HEK293 (cell line): ENCODE measurements around the gene NUP153.

Source experiments
- CTCF ChIA-PET: fragments of 350-600 bp; formaldehyde crosslinking; extraction: SDS; loops from one replicate; lab custom pipeline; 2021; ENCODE audit warnings: antibody characterized with exemption; lab: Yijun Ruan, JAX
- POLR2A ChIA-PET: fragments of 300-600 bp; formaldehyde crosslinking; extraction: SDS; loops from one replicate; lab custom pipeline; 2020; ENCODE audit warnings: antibody characterized with exemption, inconsistent platforms; lab: Yijun Ruan, JAX
- H3K27ac ChIP-seq: fragments of 200-500 bp; sonication (Bioruptor generic); 2 replicates; pipeline ENCODE4 v1.5.1; 2014; ENCODE audit warnings: low read depth, low read length, control low read depth, inconsistent platforms; ENCODE audit errors: extremely low read depth
- H3K36me3 ChIP-seq, 2 experiments: fragments of 200-500 bp in 1 of 2; sonication (Bioruptor generic) in 1 of 2; 1 replicate in 1 of 2; 2 replicates in 1 of 2; pipeline ENCODE4 v1.5.1; 2014 to 2017; ENCODE audit warnings: inconsistent platforms in 2 of 2, low read length in 2 of 2; ENCODE audit not compliant: control insufficient read depth in 2 of 2, insufficient read depth in 1 of 2
- H3K4me1 ChIP-seq: fragments of 200-500 bp; sonication (Bioruptor generic); 2 replicates; pipeline ENCODE4 v1.5.1; 2014; ENCODE audit warnings: mild to moderate bottlenecking, low read length, inconsistent platforms; ENCODE audit not compliant: control insufficient read depth, insufficient read depth
- H3K4me3 ChIP-seq: 2 replicates; pipeline ENCODE4 v1.5.1; 2011; ENCODE audit warnings: low read depth, mild to moderate bottlenecking, control low read depth, low read length, moderate library complexity
- H3K9me3 ChIP-seq: fragments of 200-500 bp; sonication (Bioruptor generic); 2 replicates; pipeline ENCODE4 v1.5.1; 2014; ENCODE audit warnings: low read depth, low read length, inconsistent platforms; ENCODE audit not compliant: control insufficient read depth, insufficient read depth
- BCL11A ChIP-seq: fragments of 450-650 bp; formaldehyde crosslinking; IDR thresholded peaks from 2 replicates; pipeline ENCODE4 v1.5.1; 2016; ENCODE audit warnings: low read depth, missing biosample characterization, missing genetic modification characterization
- GFI1B ChIP-seq: fragments of 450-650 bp; formaldehyde crosslinking; IDR thresholded peaks from 2 replicates; pipeline ENCODE4 v1.5.1; 2016; ENCODE audit warnings: missing biosample characterization, missing genetic modification characterization
- INSM2 ChIP-seq: fragments of 450-650 bp; formaldehyde crosslinking; IDR thresholded peaks from 2 replicates; pipeline ENCODE4 v1.5.1; 2016; ENCODE audit warnings: missing biosample characterization, missing genetic modification characterization
- OSR2 ChIP-seq: fragments of 450-650 bp; formaldehyde crosslinking; IDR thresholded peaks from 2 replicates; pipeline ENCODE4 v1.5.1; 2016; ENCODE audit warnings: missing biosample characterization, missing genetic modification characterization
- ZBTB10 ChIP-seq: fragments of 450-650 bp; formaldehyde crosslinking; IDR thresholded peaks from 2 replicates; pipeline ENCODE4 v1.5.1; 2016; ENCODE audit warnings: missing biosample characterization, missing genetic modification characterization
- ZBTB20 ChIP-seq: fragments of 450-650 bp; formaldehyde crosslinking; IDR thresholded peaks from 2 replicates; pipeline ENCODE4 v1.5.1; 2016; ENCODE audit warnings: missing biosample characterization, missing genetic modification characterization
- ZNF10 ChIP-seq: fragments of 450-650 bp; formaldehyde crosslinking; IDR thresholded peaks from 2 replicates; pipeline ENCODE4 v1.5.1; 2017; ENCODE audit warnings: missing biosample characterization, missing genetic modification characterization
- ZNF148 ChIP-seq: fragments of 450-650 bp; formaldehyde crosslinking; IDR thresholded peaks from 2 replicates; pipeline ENCODE4 v1.5.0; 2017; ENCODE audit warnings: missing biosample characterization, missing genetic modification characterization, borderline replicate concordance
- ZNF19 ChIP-seq: fragments of 450-650 bp; formaldehyde crosslinking; IDR thresholded peaks from 2 replicates; pipeline ENCODE4; 2016; ENCODE audit warnings: missing biosample characterization, missing genetic modification characterization, low read depth
- ZNF248 ChIP-seq: fragments of 450-650 bp; formaldehyde crosslinking; IDR thresholded peaks from 2 replicates; pipeline ENCODE4 v1.5.1; 2017; ENCODE audit warnings: missing biosample characterization, missing genetic modification characterization
- ZNF292 ChIP-seq: fragments of 450-650 bp; formaldehyde crosslinking; IDR thresholded peaks from 2 replicates; pipeline ENCODE4 v1.5.1; 2016; ENCODE audit warnings: low read depth, missing biosample characterization, missing genetic modification characterization, borderline replicate concordance
- ZNF488 ChIP-seq: fragments of 450-650 bp; formaldehyde crosslinking; IDR thresholded peaks from 2 replicates; pipeline ENCODE4 v1.5.1; 2016; ENCODE audit warnings: missing biosample characterization, missing genetic modification characterization
- ZNF501 ChIP-seq: fragments of 450-650 bp; formaldehyde crosslinking; IDR thresholded peaks from 2 replicates; pipeline ENCODE4 v1.5.1; 2016; ENCODE audit warnings: missing biosample characterization, missing genetic modification characterization
- ZNF518A ChIP-seq: fragments of 450-650 bp; formaldehyde crosslinking; conservative IDR thresholded peaks from 2 replicates; pipeline ENCODE4 v1.5.1; 2016; ENCODE audit warnings: low read depth, missing biosample characterization, missing genetic modification characterization
- ZNF629 ChIP-seq: fragments of 450-650 bp; formaldehyde crosslinking; IDR thresholded peaks from 2 replicates; pipeline ENCODE4 v1.5.1; 2017; ENCODE audit warnings: missing biosample characterization, missing genetic modification characterization
- ZNF654 ChIP-seq: fragments of 450-650 bp; formaldehyde crosslinking; IDR thresholded peaks from 2 replicates; pipeline ENCODE4 v1.5.1; 2016; ENCODE audit warnings: low read depth, missing biosample characterization, missing genetic modification characterization
- ZNF76 ChIP-seq: fragments of 450-650 bp; formaldehyde crosslinking; IDR thresholded peaks from 2 replicates; pipeline ENCODE4; 2016; ENCODE audit warnings: low read depth, missing biosample characterization, missing genetic modification characterization, borderline replicate concordance

NUP153 gene

GRCh38 chr6:17703256-17703694 lies 3.5 kb downstream of the NUP153 start:
- peaks cover 0 to 14% of the 10 kb centered on the region in 2 experiments; a peak in 1 of 3 replicates for H3K36me3 ChIP-seq
- H3K27ac ChIP-seq = no peak overlapping the region
- TF ChIP-seq ZNF76 (no peak), GFI1B (tag by site-specific recombination) (no peak), ZBTB20 (tag by site-specific recombination) (no peak), BCL11A (tag by site-specific recombination) (no peak), ZNF488 (tag by site-specific recombination) (no peak), ZNF501 (tag by site-specific recombination) (no peak), INSM2 (tag by site-specific recombination) (no peak), OSR2 (tag by site-specific recombination) (no peak), ZNF148 (tag by site-specific recombination) (no peak), ZNF654 (tag by site-specific recombination) (no peak), ZNF629 (tag by site-specific recombination) (no peak), ZNF248 (tag by site-specific recombination) (no peak), ZBTB10 (tag by site-specific recombination) (no peak), ZNF19 (no peak)
- H3K4me1 ChIP-seq = peaks cover 11% of the 10 kb centered on the region
- no peaks in the 10 kb centered on the region for H3K9me3 ChIP-seq
- POLR2A ChIA-PET = interaction anchor here (0.7 to 0.9 kb wide), 2 partner anchors 83 to 103 kb away, joined by 3 to 4 read pairs; partner anchors contain the start of gene FAM8A1
- H3K4me3 ChIP-seq = no peak overlapping the region
- CTCF ChIA-PET = interaction anchor here (0.6 to 1.6 kb wide), 6 partner anchors 11 to 342 kb away, joined by 3 to 8 read pairs (median 4); no protein-coding TSS in a partner anchor

- no peaks in the 10 kb centered on the region for H3K9me3 ChIP-seq
- peaks cover 11% of the 10 kb centered on the region for H3K4me1 ChIP-seq
- no peak overlapping the region for H3K27ac ChIP-seq
- ChIA-PET POLR2A (no interaction called here), CTCF (interaction anchor here (0.6 to 2.0 kb wide), 6 partner anchors 9 to 103 kb away, joined by 3 to 9 read pairs (median 5); no protein-coding TSS in a partner anchor)
- H3K36me3 ChIP-seq = peaks cover 0 to 15% of the 10 kb centered on the region in 2 experiments; a peak in 1 of 3 replicates
- TF ChIP-seq ZNF292 = no peak
- TF ChIP-seq ZNF518A (tag by site-specific recombination) = no peak
- no peak for TF ChIP-seq ZNF10 (tag by site-specific recombination)
- no peak overlapping the region for H3K4me3 ChIP-seq
These were observed 6.0 kb downstream of the NUP153 start for GRCh38 chr6:17700421-17701416.
